ENCODE data around the gene GRK7.
"Not testable (repeated sequence)": the region's sequence is repeated elsewhere in the genome, so short reads cannot be mapped to it uniquely, and the experiment has no call there.

Gene GRK7

GRCh38 chr3:141762552-141762951 is 656 bp upstream of the GRK7 start:
- DNase-seq (ENCODE audit: low spot score) = not testable (repeated sequence)

- DNase-seq (ENCODE audit: low spot score) = peak; percentile 8
Observed at GRCh38 chr3:141764045-141764444, 837 bp downstream of the GRK7 start.

GRCh38 chr3:141764465-141764864 is 1.3 kb downstream of the GRK7 start:
- DNase-seq (ENCODE audit: low spot score) = no peak

GRCh38 chr3:141764986-141765385 is 1.8 kb downstream of the GRK7 start:
- peak; percentile 10 for DNase-seq (ENCODE audit: low spot score)

GRCh38 chr3:141767066-141767465 is 3.9 kb downstream of the GRK7 start:
- DNase-seq (ENCODE audit: low spot score) = no peak

- no peak for DNase-seq (ENCODE audit: low spot score)
Observed at GRCh38 chr3:141769221-141769894, 6.2 kb downstream of the GRK7 start.

GRCh38 chr3:141773676-141774075 is 10.5 kb downstream of the GRK7 start:
- no peak for DNase-seq (ENCODE audit: low spot score)

GRCh38 chr3:141776376-141776775 is 13.2 kb downstream of the GRK7 start:
- no peak for DNase-seq (ENCODE audit: low spot score)

- DNase-seq (ENCODE audit: low spot score) = no peak
Observed at GRCh38 chr3:141776885-141777284, 13.7 kb downstream of the GRK7 start.

- no peak for DNase-seq (ENCODE audit: low spot score)
Observed at GRCh38 chr3:141777957-141778813, 15.0 kb downstream of the GRK7 start.

GRCh38 chr3:141779667-141780066 is 16.5 kb downstream of the GRK7 start:
- no peak for DNase-seq (ENCODE audit: low spot score)

- no peak for DNase-seq (ENCODE audit: low spot score)
Observed at GRCh38 chr3:141782386-141782932, 19.3 kb downstream of the GRK7 start.

- no peak for DNase-seq (ENCODE audit: low spot score)
Observed at GRCh38 chr3:141783632-141784031, 20.4 kb downstream of the GRK7 start.

- no peak for DNase-seq (ENCODE audit: low spot score)
Observed at GRCh38 chr3:141784096-141784495, 20.9 kb downstream of the GRK7 start.

- DNase-seq (ENCODE audit: low spot score) = no peak
Observed at GRCh38 chr3:141784531-141784930, 21.3 kb downstream of the GRK7 start.

GRCh38 chr3:141788149-141788548 is 24.9 kb downstream of the GRK7 start:
- DNase-seq (ENCODE audit: low spot score) = no peak

- not testable (repeated sequence) for DNase-seq (ENCODE audit: low spot score)
Observed at GRCh38 chr3:141788750-141789149, 25.5 kb downstream of the GRK7 start.

- no peak for DNase-seq (ENCODE audit: low spot score)
Observed at GRCh38 chr3:141789281-141789680, 26.1 kb downstream of the GRK7 start.

- no peak for DNase-seq (ENCODE audit: low spot score)
Observed at GRCh38 chr3:141790171-141790570, 27.0 kb downstream of the GRK7 start.

GRCh38 chr3:141792495-141792894 is 29.3 kb downstream of the GRK7 start:
- DNase-seq (ENCODE audit: low spot score) = no peak

- DNase-seq (ENCODE audit: low spot score) = no peak
Observed at GRCh38 chr3:141793476-141794260, 30.5 kb downstream of the GRK7 start.

- DNase-seq (ENCODE audit: low spot score) = no peak
Observed at GRCh38 chr3:141795276-141795675, 32.1 kb downstream of the GRK7 start.
